Measurements from ENCODE around the gene GBA2.

GBA2 gene

GRCh38 chr9:35778496-35778895 lies 29.5 kb upstream of the GBA2 start:
- ATAC-seq = no peak
- TF ChIP-seq BACH2 (CRISPR knock-in tag; IDR thresholded peaks at IDR 0.05; ENCODE audit: borderline replicate concordance) (no peak), POU6F1 (CRISPR knock-in tag; IDR thresholded peaks at IDR 0.05; ENCODE audit: borderline replicate concordance, low read depth) (no peak), RARB (CRISPR knock-in tag; IDR thresholded peaks at IDR 0.05) (no peak), TCF4 (CRISPR knock-in tag; IDR thresholded peaks at IDR 0.05; ENCODE audit: borderline replicate concordance) (no peak), GLIS3 (CRISPR knock-in tag; IDR thresholded peaks at IDR 0.05) (no peak), TSHZ2 (CRISPR knock-in tag; IDR thresholded peaks at IDR 0.05) (no peak), CSRNP3 (CRISPR knock-in tag; IDR thresholded peaks at IDR 0.05) (no peak), CREB5 (CRISPR knock-in tag; IDR thresholded peaks at IDR 0.05; ENCODE audit: low read depth) (no peak), PATZ1 (CRISPR knock-in tag; IDR thresholded peaks at IDR 0.05; ENCODE audit: borderline replicate concordance) (no peak), OSR1 (CRISPR knock-in tag; IDR thresholded peaks at IDR 0.05) (no peak)

- no peak for ATAC-seq
- TF ChIP-seq GLIS3 (CRISPR knock-in tag; IDR thresholded peaks at IDR 0.05) (no peak), BACH2 (CRISPR knock-in tag; IDR thresholded peaks at IDR 0.05; ENCODE audit: borderline replicate concordance) (no peak), ARNTL (CRISPR knock-in tag; IDR thresholded peaks at IDR 0.05; ENCODE audit: borderline replicate concordance, low read depth) (no peak), TOX (CRISPR knock-in tag; IDR thresholded peaks at IDR 0.05; ENCODE audit: borderline replicate concordance) (no peak), ZNF565 (CRISPR knock-in tag; conservative IDR thresholded peaks at IDR 0.05; ENCODE audit: low read depth) (no peak)
Observed at GRCh38 chr9:35776018-35776417, 27.0 kb upstream of the GBA2 start.

GRCh38 chr9:35774907-35775635 lies 26.0 kb upstream of the GBA2 start:
- TF ChIP-seq ZNF8 (CRISPR knock-in tag; IDR thresholded peaks at IDR 0.05) (no peak), BACH2 (CRISPR knock-in tag; IDR thresholded peaks at IDR 0.05; ENCODE audit: borderline replicate concordance) (no peak), ZNF565 (CRISPR knock-in tag; conservative IDR thresholded peaks at IDR 0.05; ENCODE audit: low read depth) (no peak), ZFP3 (CRISPR knock-in tag; IDR thresholded peaks at IDR 0.05) (no peak), OSR1 (CRISPR knock-in tag; IDR thresholded peaks at IDR 0.05) (no peak), POU6F1 (CRISPR knock-in tag; IDR thresholded peaks at IDR 0.05; ENCODE audit: borderline replicate concordance, low read depth) (no peak)
- ATAC-seq = no peak
